Activated CD8-positive, alpha-beta memory T cell treated with anti-CD3 and anti-CD28 coated beads for 24 hours (primary cell): ENCODE measurements around the gene SYT7.

Experiments used
- DNase-seq: peaks from one replicate; pipeline ENCODE4 v3.0.0-alpha.2; 2020

Gene SYT7

DNA sequence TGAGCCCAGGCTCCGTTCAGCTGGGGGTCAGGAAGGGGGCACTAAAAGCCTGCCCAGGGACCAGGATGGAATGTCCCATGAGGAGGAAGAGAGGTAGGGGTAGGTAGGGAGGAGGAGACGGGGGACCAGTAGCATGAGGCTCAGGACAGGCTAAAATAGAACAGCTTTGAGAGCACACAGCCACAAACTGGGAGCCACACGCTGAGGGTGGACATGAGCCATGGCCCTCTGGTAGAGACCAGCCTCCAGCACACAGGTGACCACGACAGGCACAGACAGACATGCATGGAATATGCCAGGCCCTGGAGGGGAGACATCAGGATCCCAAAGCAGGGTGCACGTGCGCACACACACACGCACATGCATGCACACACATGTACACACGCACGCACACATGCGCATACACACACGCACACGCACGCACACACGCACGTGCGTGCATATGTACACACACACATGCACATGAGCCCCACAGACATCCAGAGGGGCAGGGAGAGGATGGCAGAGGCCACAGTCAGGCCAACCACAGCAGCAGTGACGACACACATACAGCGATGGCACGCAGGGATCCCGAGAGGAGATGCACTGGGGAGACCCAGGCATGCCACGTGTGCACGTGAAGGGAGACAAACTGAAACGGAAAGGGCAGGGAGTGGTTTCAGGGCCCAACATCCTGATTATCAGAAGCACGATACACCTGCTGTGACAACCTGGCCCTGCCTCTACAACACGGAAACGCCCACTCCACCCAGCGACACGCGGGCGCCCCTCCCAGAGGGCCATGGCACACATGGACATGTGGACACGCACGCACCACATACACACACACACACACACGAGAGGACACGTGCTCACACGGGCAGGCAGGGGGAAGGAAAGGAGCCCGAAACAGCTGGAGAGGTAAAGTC is 46.6 kb downstream of the SYT7 start:
- DNase-seq = no peak

DNA sequence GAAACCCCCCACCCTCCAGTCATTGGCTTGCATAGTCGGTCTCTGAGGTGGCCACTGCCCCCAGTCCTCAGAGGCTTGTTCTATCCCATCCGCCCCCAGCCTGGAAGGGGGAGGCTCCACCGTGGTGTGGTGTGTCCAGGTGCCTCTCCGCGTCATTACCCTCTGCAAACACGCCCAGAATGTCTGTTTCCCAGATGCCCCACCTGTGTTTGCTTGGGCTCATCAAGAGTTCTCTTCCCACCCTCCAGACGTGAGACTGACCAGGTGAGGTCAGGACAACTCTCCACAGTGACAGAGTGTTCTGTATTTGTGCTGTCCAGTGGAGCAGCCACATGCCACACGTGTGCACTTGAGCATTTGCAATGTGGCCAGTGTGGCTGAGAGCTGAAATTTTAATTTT is 47.5 kb downstream of the SYT7 start:
- DNase-seq = no peak

DNA sequence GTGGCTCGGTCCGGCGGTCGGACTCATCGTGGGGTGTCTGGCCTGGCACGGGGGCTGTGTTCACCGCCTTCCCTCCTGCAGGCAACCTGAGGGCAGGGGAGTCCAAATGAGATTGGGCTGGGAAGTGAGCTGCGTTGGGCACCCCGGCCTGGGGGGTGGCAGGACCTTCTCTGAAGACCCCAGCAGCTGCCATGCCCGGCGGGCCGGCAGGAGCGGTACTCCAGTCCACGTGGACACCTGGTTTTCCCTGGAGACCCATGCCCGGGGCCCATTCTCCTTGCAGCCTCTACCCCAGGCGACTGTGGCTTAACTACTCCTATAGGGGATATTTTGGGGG is 47.9 kb downstream of the SYT7 start:
- no peak for DNase-seq

DNA sequence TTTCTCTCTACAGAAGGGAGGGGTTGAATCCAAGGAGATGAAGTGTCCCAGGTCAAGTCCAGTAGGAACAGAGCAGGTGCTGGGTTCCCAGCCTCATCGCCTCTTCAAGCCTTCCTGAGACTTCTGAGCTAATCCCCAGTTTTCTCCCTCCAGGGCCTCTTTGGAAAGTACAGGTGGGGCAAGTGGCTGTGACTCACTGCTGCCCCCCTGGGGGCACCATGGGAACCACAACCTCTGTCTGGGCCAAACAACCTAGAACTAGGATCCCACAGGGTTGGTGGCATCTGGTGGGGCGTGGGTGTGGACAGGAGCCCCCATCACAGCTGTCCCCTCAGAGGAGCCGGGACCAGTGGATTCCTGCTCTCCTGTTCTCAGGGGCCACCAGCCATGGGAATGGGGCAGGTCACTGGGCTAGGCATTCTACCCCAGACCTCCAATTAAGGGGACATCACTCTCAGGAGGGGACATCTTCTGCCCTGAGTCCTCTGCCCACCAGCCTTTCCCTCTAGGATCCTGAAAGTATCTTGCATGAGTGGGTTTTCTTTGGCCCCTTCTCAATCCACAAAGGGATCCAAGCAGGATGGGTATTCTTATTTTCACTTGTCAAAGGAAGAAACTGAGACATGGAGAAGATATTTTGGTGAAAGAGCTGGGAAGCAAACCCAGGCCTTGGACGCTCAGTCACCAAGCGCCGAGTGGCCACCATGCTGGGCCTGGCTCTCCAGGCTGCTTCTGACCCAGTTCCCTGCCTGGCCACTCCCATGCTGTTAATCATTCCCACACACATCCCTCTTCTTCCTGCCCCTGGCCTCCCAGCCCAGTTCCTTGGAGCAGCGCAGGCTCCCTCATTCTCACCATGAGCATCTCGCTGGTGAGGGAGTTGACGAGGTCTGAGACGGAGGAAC is 48.5 kb downstream of the SYT7 start:
- peak; percentile 73 for DNase-seq

DNA sequence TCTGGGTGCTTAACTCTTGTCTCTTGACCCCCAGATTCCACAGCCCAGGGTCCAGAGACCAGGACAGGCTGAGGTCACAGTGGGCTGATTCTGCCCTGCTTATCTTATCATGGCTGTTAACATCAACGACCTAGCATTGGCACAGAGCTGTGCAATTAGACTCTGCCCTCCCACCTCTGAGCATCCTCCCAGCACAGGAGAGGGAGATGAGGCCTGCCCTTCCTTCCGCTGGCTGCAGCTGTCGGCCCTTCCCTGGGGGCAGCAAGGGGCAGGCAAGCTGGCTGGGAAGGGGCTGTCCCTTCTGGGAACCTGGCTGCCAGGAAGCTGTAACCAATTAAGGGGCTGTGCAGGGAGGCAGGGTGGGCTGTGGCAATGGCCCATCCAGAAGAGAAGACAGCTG is 49.8 kb downstream of the SYT7 start:
- no peak for DNase-seq

DNA sequence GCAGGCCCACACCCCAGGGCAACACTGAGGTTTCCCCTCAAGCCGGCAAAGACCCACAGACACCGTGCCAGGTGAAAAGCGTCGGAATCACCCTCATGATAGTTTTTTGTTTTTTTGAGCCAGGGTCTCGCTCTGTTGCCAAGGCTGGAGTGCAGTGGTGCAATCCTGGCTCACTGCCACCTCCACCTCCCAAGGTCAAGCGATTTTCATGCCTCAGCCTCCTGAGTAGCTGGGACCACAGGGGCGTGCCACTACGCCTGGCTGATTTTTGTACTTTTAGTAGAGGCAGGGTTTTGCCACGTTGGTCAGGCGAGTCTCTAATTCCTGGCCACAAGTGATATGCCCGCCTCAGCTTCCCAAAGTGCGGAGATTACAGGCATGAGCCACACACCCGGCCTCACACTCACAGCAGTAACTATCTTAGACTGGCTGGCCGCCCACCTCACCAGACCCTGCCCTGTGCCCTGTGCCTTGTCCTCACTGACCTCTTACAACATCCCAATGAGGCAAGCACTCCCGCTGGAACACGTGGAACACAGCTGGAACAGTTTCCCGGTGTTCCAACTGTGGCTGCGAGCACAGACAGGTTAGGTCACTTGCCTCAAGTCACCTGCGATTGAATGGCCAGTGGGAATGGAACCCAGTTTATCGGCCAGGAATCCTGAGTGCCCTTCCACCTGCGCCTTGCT is 51.2 kb downstream of the SYT7 start:
- DNase-seq = no peak

DNA sequence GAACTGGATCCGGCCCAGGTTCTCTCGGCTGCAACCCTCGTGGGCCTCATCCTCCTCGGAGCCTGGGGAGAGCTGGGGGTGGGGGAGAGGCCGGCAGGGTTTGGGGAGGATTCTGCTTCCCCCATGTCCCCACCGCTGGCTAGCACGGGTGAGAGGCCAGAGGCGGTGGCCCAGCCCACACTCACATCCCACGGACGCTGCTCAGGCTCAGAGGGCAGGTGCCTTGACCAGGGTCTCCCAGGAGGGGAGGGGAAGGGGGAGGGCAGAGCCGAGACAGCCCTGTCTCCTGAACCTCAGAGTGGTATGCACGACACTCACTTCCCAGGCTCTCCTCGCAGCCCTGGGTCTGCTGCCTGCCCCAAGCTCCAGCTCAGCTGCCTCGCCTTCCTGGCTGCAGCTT is 52.8 kb downstream of the SYT7 start:
- DNase-seq = no peak

DNA sequence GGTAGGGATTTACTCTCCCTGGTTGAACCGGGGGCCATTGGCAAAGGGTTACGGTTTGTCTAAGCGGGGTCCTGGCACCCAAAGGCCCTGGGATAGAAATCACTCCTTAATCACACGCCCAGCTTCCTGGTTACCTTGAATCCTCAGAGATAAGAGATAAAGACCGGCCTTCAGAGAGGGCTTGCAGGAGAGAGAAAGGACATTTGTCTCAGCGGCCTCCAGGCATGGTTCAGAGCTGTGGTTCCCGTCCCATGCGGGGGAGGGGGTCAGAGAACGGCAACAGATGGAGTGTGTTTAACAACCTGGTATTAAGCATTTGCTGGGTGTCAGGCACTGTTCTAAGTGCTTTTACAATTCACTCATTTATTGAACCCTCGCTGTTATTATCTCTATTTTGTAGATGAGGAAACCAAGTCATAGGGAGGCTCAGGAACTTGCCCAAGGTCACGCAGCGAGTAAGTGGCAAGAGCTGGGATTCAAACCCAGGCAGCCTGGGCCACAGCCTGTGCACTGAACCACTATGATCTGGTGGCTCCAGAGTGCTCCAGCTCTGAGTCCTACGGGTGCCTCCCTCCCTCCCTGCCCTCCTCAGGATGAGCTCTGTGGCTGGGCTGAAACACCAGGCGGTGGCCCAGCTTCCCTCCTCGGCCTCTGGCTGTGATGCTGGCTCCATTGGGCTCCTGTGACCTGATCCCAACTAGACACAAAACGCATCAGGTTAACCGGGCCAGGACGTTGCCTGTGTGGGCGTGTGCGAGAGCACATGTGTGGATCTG is 53.7 kb downstream of the SYT7 start:
- no peak for DNase-seq

DNA sequence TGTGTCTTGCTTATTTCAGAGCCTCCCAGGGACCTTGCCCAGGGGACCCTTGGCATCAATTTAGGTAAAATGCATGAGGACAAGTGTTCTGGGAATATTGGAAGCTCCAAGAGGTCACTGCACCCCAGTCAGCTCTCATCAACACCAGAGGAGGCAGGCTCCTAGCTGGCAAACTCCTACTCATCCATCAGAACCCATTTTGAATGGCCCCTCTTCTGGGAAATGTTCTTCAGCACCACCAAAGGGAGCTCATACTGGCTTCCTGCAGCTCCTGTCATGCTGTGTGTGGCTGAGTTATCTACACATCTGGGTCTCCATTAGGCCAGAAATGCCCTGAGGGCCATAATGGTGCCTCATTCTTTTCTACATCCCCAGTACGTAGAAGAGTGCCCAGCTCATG is 54.6 kb downstream of the SYT7 start:
- no peak for DNase-seq

DNA sequence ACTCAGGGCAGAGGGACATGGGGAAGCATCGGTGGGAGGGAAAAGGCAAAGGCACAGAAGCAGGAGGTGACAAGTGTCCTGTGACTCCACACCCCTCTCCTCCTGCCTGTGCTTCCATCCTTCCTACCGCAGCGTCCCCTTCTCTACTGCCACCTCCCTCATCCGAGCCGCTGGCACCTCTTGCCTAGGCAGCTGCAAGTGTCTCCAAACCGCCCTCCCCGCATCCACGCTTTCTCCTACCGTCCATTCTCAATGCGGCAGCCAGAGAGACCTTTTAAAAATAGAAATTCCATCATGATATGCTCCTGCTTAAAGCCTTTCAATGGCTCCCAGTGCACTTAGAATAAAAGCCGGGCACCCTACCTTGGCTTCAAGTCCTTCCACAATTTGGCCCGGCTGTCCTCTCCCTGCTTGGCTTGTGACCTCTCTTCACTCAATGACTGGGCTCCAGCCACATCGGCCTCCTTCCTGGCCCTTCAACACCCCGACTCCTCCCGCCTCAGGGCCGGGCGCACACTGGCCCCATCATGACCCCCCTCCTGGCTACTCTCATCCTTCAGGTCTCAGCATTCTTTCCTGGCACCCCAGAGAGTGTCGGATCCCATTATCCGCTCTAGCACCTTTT is 55.8 kb downstream of the SYT7 start:
- no peak for DNase-seq

DNA sequence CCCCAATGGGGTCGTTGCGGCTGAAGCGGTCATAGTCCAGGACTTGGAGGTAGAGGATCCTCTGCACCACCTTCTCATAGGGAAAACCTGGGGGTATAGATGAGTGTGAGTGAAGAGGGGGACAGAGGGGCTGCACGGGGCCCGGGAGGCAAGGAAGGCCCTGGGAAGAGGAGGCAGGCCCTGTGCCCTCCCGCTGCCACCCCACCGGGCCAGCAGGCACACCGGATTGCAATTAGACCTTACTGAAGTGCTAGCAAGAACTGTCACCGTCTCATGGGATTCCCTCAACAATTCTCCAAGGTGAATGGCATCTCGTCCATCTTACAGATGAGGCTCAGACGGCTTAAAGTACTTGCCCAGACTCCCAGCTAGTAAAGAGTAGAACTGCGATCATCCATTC is 56.4 kb downstream of the SYT7 start:
- no peak for DNase-seq

DNA sequence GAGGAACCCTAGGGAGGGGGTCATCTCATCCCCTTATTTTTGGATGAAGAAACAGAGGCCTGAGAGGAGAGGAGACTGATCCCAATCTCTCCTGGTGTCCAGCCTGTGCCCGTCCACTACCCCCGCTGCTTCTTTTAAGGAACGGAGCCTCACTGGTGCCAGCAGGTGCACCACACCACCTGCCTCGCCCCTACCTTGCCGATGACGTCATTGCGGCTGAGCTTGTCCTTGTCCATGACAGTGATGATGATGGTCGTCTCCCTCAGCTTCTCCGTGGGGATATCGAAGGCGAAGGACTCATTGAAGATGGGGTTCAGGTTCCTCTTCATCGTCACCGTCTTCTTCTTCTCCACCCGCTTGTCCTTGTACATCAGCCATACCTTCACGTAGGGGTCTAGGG is 58.0 kb downstream of the SYT7 start:
- no peak for DNase-seq

DNA sequence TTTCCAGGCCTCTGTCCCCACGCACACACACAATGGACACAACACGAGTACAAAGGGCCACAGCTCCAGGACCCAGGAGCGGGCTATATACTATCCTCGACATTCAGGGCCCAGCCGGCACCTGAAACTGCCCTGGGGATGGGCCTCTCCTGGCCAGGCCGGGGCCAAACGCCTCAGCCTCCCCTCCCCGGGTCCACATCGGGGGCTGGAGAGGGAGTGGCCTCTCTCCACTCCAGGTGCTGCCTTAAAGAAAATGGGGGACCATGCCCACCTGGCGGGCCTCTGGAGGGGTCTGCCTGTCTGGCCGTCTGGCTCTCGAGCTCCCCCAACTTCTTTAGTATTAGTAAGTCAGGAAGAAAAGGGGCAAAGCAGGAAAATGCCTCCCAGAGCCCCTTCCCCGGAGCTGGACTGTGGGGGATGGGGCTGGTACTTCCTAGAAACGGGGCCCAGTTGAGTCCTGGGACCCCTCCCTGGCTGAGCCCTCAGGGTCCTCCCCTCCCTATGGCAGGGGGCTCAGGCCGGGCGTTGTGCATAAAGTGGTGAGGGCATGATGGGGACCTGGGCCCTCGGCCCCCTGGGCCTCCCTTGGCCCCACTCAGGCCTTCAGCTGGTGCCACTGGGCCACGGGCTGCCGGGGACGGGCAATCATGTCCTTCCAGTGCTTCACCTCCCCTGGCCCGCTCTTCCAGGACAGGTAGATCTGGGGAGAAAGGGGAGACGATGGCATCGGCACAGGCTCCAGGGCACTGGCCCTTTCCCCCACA is 62.7 kb downstream of the SYT7 start:
- DNase-seq = no peak

DNA sequence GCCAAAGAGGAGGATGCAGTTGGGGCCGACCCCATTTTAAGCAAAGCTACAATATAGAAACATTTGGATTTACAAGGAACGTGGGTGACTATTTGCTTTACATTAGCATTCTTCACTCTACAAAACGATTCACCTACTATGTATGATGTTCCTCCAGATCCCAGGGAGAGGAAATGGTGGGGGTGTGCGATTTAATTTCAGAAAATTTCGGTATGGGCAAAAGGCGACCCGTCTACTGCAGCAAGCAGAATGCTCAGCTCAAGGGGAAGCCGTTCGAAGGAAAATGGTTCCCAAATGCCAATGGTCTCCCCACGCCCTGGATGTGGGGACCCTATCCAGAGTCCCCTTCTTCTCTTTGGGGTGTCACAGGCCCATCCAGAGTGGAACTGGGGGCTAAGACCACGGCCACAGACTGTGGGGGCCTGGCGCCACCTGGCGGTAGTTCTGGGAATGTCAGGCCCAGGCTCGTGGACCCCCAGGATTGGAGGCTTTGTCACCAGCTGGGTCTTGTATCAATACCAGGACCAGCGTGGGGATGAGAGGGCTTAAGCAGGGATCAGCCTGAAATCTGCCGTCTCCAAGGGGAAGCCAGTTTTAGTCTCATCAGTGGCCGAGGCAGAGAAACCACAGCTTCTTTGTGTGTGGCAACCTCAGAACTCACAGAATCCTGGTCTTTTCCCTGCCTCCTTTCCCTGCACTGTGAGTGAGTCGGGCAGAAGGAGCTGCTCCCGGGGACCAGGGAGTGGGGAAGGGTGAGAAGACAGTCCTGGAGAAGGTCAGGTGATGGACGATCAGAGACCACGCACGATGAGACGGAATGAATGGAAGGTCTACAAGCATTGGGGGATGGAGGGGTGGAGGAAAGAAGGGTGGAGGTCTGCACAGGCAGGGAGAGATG is 64.0 kb downstream of the SYT7 start:
- DNase-seq = peak; percentile 91

DNA sequence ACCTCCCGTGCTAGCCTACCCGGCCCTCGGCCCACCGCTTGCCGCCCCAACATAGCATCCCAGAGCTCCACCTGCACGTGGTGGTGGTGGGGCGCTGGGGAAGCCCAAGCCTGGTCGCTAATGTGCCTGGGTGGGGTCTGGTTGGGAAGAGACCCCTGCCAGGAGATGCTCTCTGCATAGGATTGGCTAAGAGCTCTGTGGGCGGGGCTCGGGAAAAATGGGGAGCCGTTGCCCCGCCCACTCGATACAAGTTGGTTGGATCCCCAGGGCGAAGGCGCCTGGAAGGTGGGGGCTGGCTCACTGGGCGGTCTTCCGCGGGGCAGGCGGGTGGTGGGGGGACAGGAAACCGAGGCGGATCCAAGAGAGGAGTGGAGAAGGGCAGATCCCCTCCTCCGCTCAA is 64.7 kb downstream of the SYT7 start:
- DNase-seq = no peak

DNA sequence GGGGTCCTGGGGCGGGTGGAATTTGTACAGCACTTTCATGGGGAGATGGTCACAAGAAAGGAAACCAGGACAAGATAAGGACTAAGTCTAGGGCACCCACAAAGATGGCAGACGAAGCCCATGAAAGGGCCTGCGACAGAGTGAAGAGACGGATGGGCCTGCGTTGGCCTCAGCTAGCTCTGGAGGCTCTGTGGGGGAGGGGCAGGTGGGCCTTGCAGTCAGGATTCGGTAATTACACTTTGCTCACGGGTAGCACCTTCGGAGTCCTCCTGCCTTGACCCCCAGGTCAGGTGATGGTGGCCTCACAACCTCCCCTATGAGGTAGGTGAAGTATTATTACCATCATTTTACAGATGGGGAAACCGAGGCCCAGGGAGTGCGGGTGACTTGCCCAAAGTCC is 65.2 kb downstream of the SYT7 start:
- no peak for DNase-seq

DNA sequence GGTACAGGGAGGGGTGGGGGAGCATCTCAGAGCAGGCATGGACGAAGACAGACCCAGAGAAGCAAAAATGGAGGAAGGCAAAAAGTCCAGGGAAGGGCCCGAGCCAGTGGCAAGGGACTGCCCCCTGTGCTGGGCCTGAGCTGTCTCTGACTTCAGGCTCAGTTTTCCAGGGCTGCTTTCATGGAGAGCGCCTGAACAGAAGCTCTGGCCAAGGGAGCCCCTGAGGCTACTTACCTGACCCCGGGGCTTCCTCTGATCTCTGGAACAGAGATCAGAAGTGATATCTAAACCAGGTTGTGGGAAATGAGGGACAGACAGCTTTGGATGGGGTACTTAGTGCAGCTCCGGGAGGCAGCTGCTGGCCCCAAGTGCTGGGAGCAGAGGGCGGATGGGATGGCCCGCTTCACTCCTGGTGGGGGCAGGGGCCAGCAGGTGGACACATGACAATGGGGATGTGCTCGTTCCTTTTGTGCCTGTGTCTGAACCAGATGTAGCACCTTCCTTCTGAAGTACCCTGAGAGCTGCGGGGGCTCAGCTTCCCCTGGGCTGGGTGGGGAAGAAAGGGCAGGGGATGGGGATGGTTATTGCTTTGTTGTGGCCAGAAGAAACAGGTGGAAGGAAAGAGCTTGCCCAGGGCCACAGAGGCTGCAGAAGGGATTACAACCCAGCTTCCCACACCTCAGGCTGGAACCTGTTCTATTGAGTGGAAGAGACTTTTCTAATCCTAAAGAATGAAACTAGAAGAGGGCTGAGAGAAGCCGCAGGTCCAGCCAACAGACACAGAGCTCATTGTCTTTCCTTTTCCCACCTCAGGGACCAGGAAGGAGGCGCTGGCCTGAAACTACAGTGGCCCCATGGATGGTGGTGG is 66.6 kb downstream of the SYT7 start:
- no peak for DNase-seq

DNA sequence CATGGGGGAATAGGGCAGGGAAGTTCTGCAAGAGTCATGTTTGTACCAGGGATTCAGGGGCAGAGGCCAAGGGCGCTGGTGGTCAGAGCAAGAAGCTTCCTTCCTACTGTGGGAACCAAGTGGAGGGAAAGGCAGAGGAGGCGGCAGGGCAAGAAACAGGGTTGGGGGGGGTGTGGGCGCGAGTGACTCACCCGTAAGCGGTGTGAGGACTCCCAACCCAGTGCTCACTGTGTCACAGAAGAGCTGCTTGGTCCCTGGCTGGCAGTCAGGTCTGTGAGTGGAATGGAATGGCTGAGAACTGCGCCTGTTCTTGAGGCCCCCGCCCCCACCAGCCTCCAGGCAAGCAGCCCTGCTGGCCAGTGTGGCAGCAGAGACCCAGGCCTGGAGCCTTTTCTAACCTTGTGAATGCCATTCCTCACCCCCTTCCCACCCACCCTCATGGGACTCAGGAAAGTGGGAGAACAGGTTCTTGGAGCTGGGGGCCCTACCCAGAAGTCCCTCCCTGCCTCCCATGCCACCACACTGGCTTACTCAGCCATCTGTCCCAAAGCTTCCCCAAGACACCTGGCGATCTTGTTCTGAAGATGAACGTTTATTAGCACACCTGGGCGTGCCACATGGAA is 67.6 kb downstream of the SYT7 start:
- DNase-seq = no peak

DNA sequence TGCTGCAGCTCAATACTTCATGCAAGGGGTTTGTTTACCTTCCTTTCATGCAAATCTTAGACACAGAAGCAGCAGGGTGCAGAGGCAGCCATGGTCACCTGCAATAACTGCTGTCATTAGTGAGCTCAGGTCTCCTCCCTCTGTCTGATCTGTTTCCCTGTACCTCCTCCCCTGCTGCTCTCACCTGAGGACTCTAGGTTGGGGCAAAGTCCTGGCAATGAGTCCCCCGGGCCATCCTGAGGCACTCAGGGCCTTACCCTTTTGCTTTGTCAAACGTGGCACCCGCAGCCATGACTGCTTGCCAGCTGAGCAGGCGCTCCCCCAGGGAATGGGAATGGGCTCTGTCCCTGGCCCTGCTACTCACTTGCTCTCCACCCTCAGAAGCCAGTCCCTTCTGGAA is 68.4 kb downstream of the SYT7 start:
- no peak for DNase-seq
